IMR-90 (cell line): ENCODE results near the gene CLCF1. TPM values are rescaled to one million over a fixed set of nuclear protein-coding genes. Genes with fewer than 3 reads are reported as not detected.

ENCODE experiments used
- ATAC-seq: fragments of 200-7000 bp; cut with Tn5 transposase; 2 replicates; pipeline ENCODE4 v1.9.1; 2020; ENCODE audit warnings: low read depth, mild to moderate bottlenecking, moderate library complexity
- BruUV-seq: library from RNA; stranded (reverse); fragments of 400-500 nt; replicated peaks from 2 replicates; lab custom pipeline; 2021; lab: Mats Ljungman, UMichigan
- CTCF ChIA-PET: fragments of 300-600 bp; formaldehyde crosslinking; extraction: SDS; loops from one replicate; lab custom pipeline; 2021; ENCODE audit warnings: antibody characterized with exemption; lab: Yijun Ruan, JAX
- POLR2A ChIA-PET: fragments of 300-600 bp; sonication (Branson Sonifier 250); formaldehyde crosslinking; loops from one replicate; lab custom pipeline; 2022; ENCODE audit warnings: antibody characterized with exemption; ENCODE audit not compliant: unreplicated experiment; lab: Charles Lee
- DNase-seq: peaks from one replicate; pipeline ENCODE4 v3.0.0; 2013
- H2AFZ ChIP-seq: replicated peaks from 2 replicates; pipeline ENCODE3; 2013; ENCODE audit warnings: low read length, mild to moderate bottlenecking; ENCODE audit not compliant: poor library complexity
- H2AK5ac ChIP-seq: 2 replicates; pipeline ENCODE4 v1.6.1; 2013; ENCODE audit warnings: low read depth, low read length, inconsistent platforms
- H2AK9ac ChIP-seq: replicated peaks from 2 replicates; pipeline ENCODE3; 2013; ENCODE audit warnings: mild to moderate bottlenecking, low read depth, low read length, moderate library complexity; ENCODE audit not compliant: poor library complexity
- H2BK120ac ChIP-seq: 2 replicates; pipeline ENCODE4 v1.6.1; 2013; ENCODE audit warnings: low read depth, low read length, inconsistent platforms
- H2BK15ac ChIP-seq: 3 replicates; pipeline ENCODE4 v1.6.1; 2013; ENCODE audit warnings: low read depth, low read length, inconsistent platforms
- H2BK20ac ChIP-seq: 2 replicates; pipeline ENCODE4 v1.6.1; 2013; ENCODE audit warnings: low read depth, mild to moderate bottlenecking, inconsistent platforms, low read length, moderate library complexity
- H2BK5ac ChIP-seq: 2 replicates; pipeline ENCODE4 v1.6.1; 2013; ENCODE audit warnings: mild to moderate bottlenecking, low read depth, low read length, inconsistent platforms; ENCODE audit not compliant: poor library complexity, severe bottlenecking
- H3K14ac ChIP-seq: replicated peaks from 2 replicates; pipeline ENCODE4 v1.6.1; 2013; ENCODE audit warnings: low read depth, low read length, inconsistent platforms
- H3K18ac ChIP-seq: 2 replicates; pipeline ENCODE4 v1.6.1; 2013; ENCODE audit warnings: low read depth, low read length, control low read depth
- H3K23ac ChIP-seq: 2 replicates; pipeline ENCODE4 v1.6.1; 2013; ENCODE audit warnings: low read depth, low read length, inconsistent platforms
- H3K27ac ChIP-seq: 2 replicates; pipeline ENCODE4 v1.5.1; 2013; ENCODE audit warnings: mild to moderate bottlenecking, control low read depth, low read length; ENCODE audit not compliant: insufficient read depth
- H3K27me3 ChIP-seq: 2 replicates; pipeline ENCODE4 v1.6.1; 2013; ENCODE audit warnings: low read length; ENCODE audit not compliant: control insufficient read depth, insufficient read depth
- H3K36me3 ChIP-seq: 2 replicates; pipeline ENCODE4 v1.6.1; 2013; ENCODE audit warnings: low read length, mixed read lengths; ENCODE audit not compliant: control insufficient read depth, insufficient read depth
- H3K4ac ChIP-seq: 2 replicates; pipeline ENCODE4 v1.6.1; 2013; ENCODE audit warnings: low read depth, low read length, inconsistent platforms
- H3K4me1 ChIP-seq: 2 replicates; pipeline ENCODE4 v1.6.1; 2013; ENCODE audit warnings: low read length, mixed read lengths; ENCODE audit not compliant: control insufficient read depth, insufficient read depth
- H3K4me2 ChIP-seq: 2 replicates; pipeline ENCODE4 v1.6.1; 2013; ENCODE audit warnings: low read depth, mild to moderate bottlenecking, control low read depth, low read length, moderate library complexity
- H3K4me3 ChIP-seq: 2 replicates; pipeline ENCODE4 v1.5.1; 2013; ENCODE audit warnings: low read depth, mild to moderate bottlenecking, control low read depth, low read length, moderate library complexity; ENCODE audit not compliant: insufficient read depth
- H3K56ac ChIP-seq: 2 replicates; pipeline ENCODE4 v1.6.1; 2013; ENCODE audit warnings: low read length, inconsistent platforms; ENCODE audit not compliant: insufficient read depth; ENCODE audit errors: extremely low read depth
- H3K79me1 ChIP-seq, 2 experiments: 2 replicates each; pipeline ENCODE4 v1.6.1; 2013; ENCODE audit warnings: low read length in 2 of 2, inconsistent platforms in 1 of 2, low read depth in 1 of 2
- H3K9ac ChIP-seq: 2 replicates; pipeline ENCODE4 v1.6.1; 2013; ENCODE audit warnings: low read depth, low read length, control low read depth
- H3K9me1 ChIP-seq: 2 replicates; pipeline ENCODE4 v1.6.1; 2013; ENCODE audit warnings: low read length, inconsistent platforms; ENCODE audit not compliant: insufficient read depth
- H3K9me3 ChIP-seq: 2 replicates; pipeline ENCODE4 v1.6.1; 2013; ENCODE audit warnings: low read length; ENCODE audit not compliant: control insufficient read depth, insufficient read depth
- H4K20me1 ChIP-seq: 2 replicates; pipeline ENCODE4 v1.6.1; 2013; ENCODE audit warnings: low read length, inconsistent platforms; ENCODE audit not compliant: insufficient read depth
- H4K5ac ChIP-seq: 2 replicates; pipeline ENCODE4 v1.6.1; 2013; ENCODE audit warnings: mild to moderate bottlenecking, low read depth, low read length, control low read depth
- H4K8ac ChIP-seq, 2 experiments: 2 replicates each; pipeline ENCODE4 v1.6.1; 2013; ENCODE audit warnings: low read depth in 2 of 2, low read length in 2 of 2, control low read depth in 1 of 2, inconsistent platforms in 1 of 2
- H4K91ac ChIP-seq: 2 replicates; pipeline ENCODE4 v1.6.1; 2013; ENCODE audit warnings: low read depth, low read length, inconsistent platforms; ENCODE audit not compliant: insufficient read depth
- CTCF ChIP-seq: conservative IDR thresholded peaks from 2 replicates; pipeline ENCODE4 v1.5.1; 2012; ENCODE audit warnings: mild to moderate bottlenecking, low read depth, low read length, improper control_type of control experiment
- ELK1 ChIP-seq: fragments of 150-350 bp; IDR thresholded peaks from 2 replicates; pipeline ENCODE4 v1.6.1; 2016; ENCODE audit warnings: low read depth, mild to moderate bottlenecking, low read length, moderate library complexity, borderline replicate concordance
- FOS ChIP-seq: fragments of 150-350 bp; IDR thresholded peaks from 2 replicates; pipeline ENCODE4 v1.6.1; 2016; ENCODE audit warnings: low read depth, low read length
- MAFK ChIP-seq: IDR thresholded peaks from 2 replicates; pipeline ENCODE4 v1.6.1; 2012; ENCODE audit warnings: low read depth, low read length, improper control_type of control experiment
- MAZ ChIP-seq: IDR thresholded peaks from 2 replicates; pipeline ENCODE4 v1.6.1; 2012; ENCODE audit warnings: low read depth, mild to moderate bottlenecking, low read length, improper control_type of control experiment, moderate library complexity, borderline replicate concordance
- POLR2A ChIP-seq: IDR thresholded peaks from 2 replicates; pipeline ENCODE4 v1.6.1; 2012; ENCODE audit warnings: mild to moderate bottlenecking, low read depth, low read length
- RAD21 ChIP-seq: IDR thresholded peaks from 2 replicates; pipeline ENCODE4 v1.6.1; 2012; ENCODE audit warnings: low read length, improper control_type of control experiment
- RFX5 ChIP-seq: IDR thresholded peaks from 2 replicates; pipeline ENCODE4 v1.8.0; 2012; ENCODE audit warnings: low read depth, mild to moderate bottlenecking, low read length, moderate library complexity
- SMC3 ChIP-seq: fragments of 150-350 bp; IDR thresholded peaks from 2 replicates; pipeline ENCODE4 v1.6.1; 2016; ENCODE audit warnings: low read depth, mild to moderate bottlenecking, antibody characterized with exemption, low read length, moderate library complexity
- USF2 ChIP-seq: fragments of 150-350 bp; IDR thresholded peaks from 2 replicates; pipeline ENCODE4 v1.6.1; 2017; ENCODE audit warnings: mild to moderate bottlenecking, antibody characterized with exemption, low read length, low read depth
- WGBS, 2 experiments: methylation state at CpG; one replicate each; pipeline versions ENCODE4 v1.1.5 to v1.1.7; 2013; ENCODE audit warnings: missing lambda C conversion rate in 2 of 2; ENCODE audit not compliant: insufficient read length in 1 of 2; ENCODE audit errors: extremely low coverage in 2 of 2; 5-methylcytosine and 5-hydroxymethylcytosine counted together
- dilution Hi-C: fragments of 300-500 bp; cut with HindIII; formaldehyde crosslinking; loops from one replicate; pipeline ENCODE4 v1.14.3; 2018; ENCODE audit warnings: low sequenced_read_pairs; ENCODE audit not compliant: unreplicated experiment
- in situ Hi-C: fragments of 300-500 bp; cut with MboI; formaldehyde crosslinking; loops from 3 replicates; pipeline ENCODE4 v1.14.3; 2019; ENCODE audit warnings: low sequenced_read_pairs, inconsistent platforms, mixed read lengths
- intact Hi-C: fragments of 100-400 bp; cut with micrococcal nuclease; formaldehyde crosslinking; loops from 2 replicates; pipeline ENCODE4 v1.10.0; 2022
- polyA plus RNA-seq, 3 experiments: library from polyadenylated mRNA; depleted of rRNA; stranded (reverse); fragments of >200 nt; gene quantifications; 2 replicates each; pipeline ENCODE4 v1.2.3, GENCODE V29; 2012; ENCODE audit warnings: low replicate concordance in 1 of 3
- total RNA-seq: library from RNA; depleted of rRNA; stranded (reverse); fragments of >200 nt; gene quantifications from 2 replicates; pipeline ENCODE4 v1.2.3, GENCODE V29; 2012

Gene CLCF1
- total and polyA plus RNA-seq, 2 of the 4 experiments (the other 2 are of a cell fraction): 5.6 to 27.8 TPM

GRCh38 chr11:67406420-67406968 is 33.1 kb upstream of the CLCF1 start:
- Histone ChIP-seq H2BK20ac (no peak overlapping the region), H3K27ac (no peak overlapping the region), H4K8ac (no peak overlapping the region), H3K14ac (no peak overlapping the region), H4K5ac (no peak overlapping the region), H3K9me3 (no peaks in the 10 kb centered on the region), H2BK5ac (no peak overlapping the region), H3K4me2 (no peak overlapping the region), H2BK120ac (no peak overlapping the region), H3K27me3 (peaks cover 39% of the 10 kb centered on the region), H3K79me1 (no peaks in the 10 kb centered on the region), H3K9ac (no peak overlapping the region), H3K56ac (no peak overlapping the region), H3K18ac (no peak overlapping the region), H3K36me3 (no peaks in the 10 kb centered on the region), H3K4me3 (no peak overlapping the region), H3K4ac (no peak overlapping the region), H2BK15ac (no peak overlapping the region), H4K91ac (no peak overlapping the region), H2AK5ac (no peak overlapping the region), H3K9me1 (no peaks in the 10 kb centered on the region), H2AK9ac (peak overlapping the region; percentile 65), H4K20me1 (no peaks in the 10 kb centered on the region), H2AFZ (no peak overlapping the region), H3K23ac (no peak overlapping the region), H3K4me1 (peaks cover 3% of the 10 kb centered on the region)
- BruUV-seq: no TSS peak
- ChIA-PET CTCF (interaction anchor here (0.6 kb wide), 1 partner anchor 12 kb away, joined by 4 read pairs; no protein-coding TSS in a partner anchor), POLR2A (interaction anchor here (0.6 kb wide), 2 partner anchors 31 to 108 kb away, joined by 6 to 12 read pairs; partner anchors contain the start of gene PTPRCAP)
- in situ Hi-C loops: no loop called here
- intact Hi-C loops: no loop called here
- DNase-seq (no peak), ATAC-seq (no peak)
- dilution Hi-C loops: no loop called here
- WGBS, 2 experiments: no CpG with 5 or more reads among the region's 18 CpGs
- TF ChIP-seq POLR2A (no peak), RAD21 (no peak), RFX5 (no peak), FOS (no peak), ELK1 (no peak), SMC3 (no peak), USF2 (no peak), MAFK (no peak), MAZ (no peak), CTCF (no peak)
